Endothelial cell of umbilical vein (primary cell): ENCODE data around the gene SDCCAG8.

ENCODE experiments used
- JUN ChIP-seq: IDR thresholded peaks from 2 replicates; pipeline ENCODE4 v1.6.1; 2011; ENCODE audit warnings: borderline replicate concordance, low read depth; ENCODE audit not compliant: insufficient read length, insufficient read depth
- POLR2AphosphoS5 ChIP-seq: IDR thresholded peaks from 2 replicates; pipeline ENCODE4 v1.6.1; 2012; ENCODE audit warnings: low read depth, mild to moderate bottlenecking, control low read depth, low read length, moderate library complexity; ENCODE audit not compliant: insufficient read depth
- TF ChIP-seq, protein P1 (sequence below), 2 donors: IDR thresholded peaks; 1 replicate in 1 of 2; 2 replicates in 1 of 2; pipeline ENCODE4 v1.5.1; 2011; ENCODE audit warnings: low read length in 2 of 2, mild to moderate bottlenecking in 2 of 2, moderate library complexity in 2 of 2, control low read depth in 1 of 2, inconsistent platforms in 1 of 2, low read depth in 1 of 2; ENCODE audit not compliant: insufficient read depth in 1 of 2; ENCODE audit errors: extremely low read depth in 1 of 2

DNA sequence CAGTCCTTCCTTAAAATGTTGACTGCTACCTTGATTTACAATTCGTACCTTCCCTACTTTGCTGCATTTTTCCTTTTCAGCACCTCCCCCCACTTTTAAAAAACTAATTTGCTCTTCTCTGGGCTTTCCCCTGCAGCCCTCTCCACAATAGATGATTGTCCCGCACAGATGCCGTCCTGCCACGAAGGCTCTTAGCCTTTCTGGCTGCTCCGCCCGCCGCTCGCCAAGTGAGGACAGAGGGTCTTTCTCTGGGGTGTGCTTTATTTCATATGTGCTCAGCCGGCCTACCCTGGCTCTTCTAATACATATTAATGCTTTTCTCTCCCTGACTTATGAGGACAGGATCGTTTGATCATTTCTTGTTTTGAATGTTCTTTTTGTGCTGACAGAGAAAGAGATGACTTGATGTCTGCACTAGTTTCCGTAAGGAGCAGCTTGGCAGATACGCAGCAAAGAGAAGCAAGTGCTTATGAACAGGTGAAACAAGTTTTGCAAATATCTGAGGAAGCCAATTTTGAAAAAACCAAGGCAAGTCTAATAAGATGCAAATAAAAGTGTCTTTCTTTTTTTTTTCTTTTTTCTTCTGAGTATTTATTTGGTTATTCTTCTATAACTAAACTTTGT lies 60.6 kb downstream of the SDCCAG8 start:
- TF ChIP-seq, protein P1, sequence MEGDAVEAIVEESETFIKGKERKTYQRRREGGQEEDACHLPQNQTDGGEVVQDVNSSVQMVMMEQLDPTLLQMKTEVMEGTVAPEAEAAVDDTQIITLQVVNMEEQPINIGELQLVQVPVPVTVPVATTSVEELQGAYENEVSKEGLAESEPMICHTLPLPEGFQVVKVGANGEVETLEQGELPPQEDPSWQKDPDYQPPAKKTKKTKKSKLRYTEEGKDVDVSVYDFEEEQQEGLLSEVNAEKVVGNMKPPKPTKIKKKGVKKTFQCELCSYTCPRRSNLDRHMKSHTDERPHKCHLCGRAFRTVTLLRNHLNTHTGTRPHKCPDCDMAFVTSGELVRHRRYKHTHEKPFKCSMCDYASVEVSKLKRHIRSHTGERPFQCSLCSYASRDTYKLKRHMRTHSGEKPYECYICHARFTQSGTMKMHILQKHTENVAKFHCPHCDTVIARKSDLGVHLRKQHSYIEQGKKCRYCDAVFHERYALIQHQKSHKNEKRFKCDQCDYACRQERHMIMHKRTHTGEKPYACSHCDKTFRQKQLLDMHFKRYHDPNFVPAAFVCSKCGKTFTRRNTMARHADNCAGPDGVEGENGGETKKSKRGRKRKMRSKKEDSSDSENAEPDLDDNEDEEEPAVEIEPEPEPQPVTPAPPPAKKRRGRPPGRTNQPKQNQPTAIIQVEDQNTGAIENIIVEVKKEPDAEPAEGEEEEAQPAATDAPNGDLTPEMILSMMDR (IDR thresholded peaks at IDR 0.05; ENCODE audit: extremely low read depth in 1 of 2, insufficient read depth in 1 of 2, low read depth in 1 of 2, low read length in 2 of 2), result no peak
- TF ChIP-seq JUN (no peak), POLR2AphosphoS5 (no peak)
